NCI-H82 (cell line): ENCODE data around the gene SYT5.

Experiments
- DNase-seq: peaks from one replicate; lab custom pipeline; 2025; lab: John Stamatoyannopoulos, UW

Gene SYT5

DNA sequence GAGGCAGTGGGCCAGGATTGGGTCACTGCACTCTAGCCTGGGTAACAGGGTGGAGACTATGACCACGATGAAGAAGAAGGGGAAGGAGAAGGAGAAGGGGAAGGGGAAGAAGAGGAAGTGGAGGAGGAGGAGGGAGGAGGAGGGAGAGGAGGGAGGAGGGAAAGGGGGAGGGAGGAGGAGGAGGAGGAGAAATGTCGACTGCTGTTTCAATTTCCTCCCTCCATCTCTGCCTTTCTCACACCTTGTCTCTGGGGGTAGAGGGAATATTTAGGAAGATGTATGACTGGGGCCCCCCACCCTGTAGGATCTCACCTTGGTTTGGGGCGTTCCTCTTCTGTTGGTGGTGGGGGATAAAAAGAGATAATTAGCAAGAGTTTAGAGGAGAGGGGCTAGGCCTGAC is 34.9 kb downstream of the SYT5 start:
- DNase-seq: no peak

DNA sequence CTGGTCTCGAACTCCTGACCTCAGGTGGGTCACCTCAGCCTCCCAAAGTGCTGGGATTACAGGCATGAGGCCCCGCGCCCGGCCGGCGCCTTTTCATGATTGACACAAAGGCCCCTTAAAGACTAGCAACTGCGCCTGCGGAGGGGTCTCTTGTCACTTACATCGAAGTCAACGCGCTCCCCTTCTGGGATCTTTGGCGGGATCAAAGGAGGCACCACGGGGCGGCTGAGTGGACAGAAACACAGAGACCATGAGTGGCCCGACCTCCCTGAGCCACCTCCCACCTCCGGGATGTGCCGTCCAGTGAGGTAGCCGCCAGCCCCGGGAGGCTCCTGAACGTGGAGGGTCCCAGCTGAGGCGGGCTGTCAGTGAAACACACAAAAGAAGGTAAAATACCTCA is 38.4 kb downstream of the SYT5 start:
- peak; percentile 32 for DNase-seq

GRCh38 chr19:55137915-55138314 is 42.2 kb downstream of the SYT5 start:
- DNase-seq: no peak

GRCh38 chr19:55136399-55137102 is 43.5 kb downstream of the SYT5 start:
- no peak for DNase-seq

DNA sequence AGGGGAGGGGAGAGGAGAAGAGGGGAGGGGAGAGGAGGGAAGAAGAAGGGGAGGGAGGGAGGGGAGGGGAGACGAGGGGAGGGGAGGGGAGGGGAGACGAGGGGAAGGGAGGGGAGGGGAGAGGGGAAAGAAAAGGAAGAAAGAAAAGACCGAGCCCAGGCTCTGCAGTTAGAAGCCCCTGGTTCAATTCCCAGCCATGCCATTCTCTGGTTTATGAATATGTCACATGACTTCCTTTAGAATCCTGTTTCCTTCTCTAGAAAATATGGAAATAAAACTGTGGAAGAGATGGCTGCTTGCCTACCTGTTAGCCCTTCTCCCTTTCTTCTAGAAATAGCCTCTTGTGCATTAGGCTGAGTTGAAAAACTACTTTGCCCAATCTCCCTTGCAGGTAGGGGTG is 45.4 kb downstream of the SYT5 start:
- DNase-seq: no peak

DNA sequence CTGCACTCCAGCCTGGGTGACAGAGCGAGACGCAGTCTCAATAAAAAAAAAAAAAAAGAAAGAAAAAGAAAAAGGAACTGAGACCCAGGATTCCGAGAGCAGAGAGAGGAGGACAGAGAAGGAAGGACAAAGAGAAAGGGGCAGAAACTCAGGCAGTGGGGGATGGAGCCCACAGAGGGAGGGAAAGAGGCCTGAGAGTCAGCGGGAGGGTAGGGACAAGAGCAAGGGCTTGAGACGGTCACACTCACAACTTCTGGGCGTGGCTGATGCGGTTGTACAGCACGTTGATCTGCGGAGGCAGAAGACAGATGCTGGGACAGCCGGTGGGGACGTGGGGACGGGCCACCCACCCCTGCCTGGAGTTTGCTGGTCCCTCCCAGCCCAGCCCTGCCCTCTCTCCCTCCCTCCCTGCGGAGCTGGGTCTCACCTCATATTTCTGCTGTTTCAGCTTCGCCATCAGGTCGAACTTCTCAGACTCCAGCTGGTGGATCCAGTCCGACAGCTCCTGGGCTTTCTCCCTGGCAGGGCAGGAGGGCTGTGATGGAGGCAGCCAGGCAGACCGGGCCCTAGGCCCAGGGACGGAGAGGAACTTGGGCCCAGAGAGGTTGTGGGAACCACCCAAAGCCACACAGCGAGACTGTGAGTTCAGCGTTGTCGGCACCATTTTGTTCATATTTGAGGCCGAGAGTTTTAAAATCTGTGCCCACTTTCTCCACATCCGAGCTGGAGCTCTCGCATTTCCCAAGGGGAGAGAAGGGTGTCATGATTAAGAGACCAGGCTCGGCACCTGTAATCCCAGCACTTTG is 46.2 kb downstream of the SYT5 start:
- peak; percentile 77 for DNase-seq

DNA sequence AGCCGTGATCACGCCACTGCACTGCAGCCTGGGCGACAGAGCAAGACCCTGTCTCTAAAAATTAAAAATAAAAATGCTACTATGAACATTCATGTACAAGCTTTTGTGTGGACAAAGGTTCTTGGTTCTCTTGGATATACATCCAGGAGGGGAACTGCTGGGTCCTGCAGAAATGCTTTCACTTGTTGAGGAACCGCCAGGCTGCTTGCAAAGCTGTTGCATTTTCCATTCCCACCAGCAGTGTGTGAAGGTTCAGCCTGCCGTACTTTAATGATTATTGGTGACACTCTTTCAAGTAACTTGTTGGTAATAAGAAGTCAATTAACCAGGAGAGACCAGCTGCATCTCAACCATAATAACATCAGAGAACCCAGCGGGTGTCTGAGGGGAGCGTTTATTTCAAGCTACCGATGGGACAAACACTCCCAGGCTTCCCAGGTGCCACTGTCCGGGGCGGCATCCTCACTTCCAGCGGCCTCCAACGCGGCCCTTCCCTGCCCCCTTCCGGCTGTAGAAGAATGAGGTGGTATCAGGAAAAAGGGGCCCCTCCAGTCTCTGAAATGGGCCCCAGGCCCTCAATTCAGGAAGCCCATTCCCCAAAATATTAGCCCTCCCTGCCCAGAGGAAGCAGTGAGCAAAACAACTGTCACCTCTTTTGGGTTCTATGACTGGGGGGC is 47.5 kb downstream of the SYT5 start:
- no peak for DNase-seq

DNA sequence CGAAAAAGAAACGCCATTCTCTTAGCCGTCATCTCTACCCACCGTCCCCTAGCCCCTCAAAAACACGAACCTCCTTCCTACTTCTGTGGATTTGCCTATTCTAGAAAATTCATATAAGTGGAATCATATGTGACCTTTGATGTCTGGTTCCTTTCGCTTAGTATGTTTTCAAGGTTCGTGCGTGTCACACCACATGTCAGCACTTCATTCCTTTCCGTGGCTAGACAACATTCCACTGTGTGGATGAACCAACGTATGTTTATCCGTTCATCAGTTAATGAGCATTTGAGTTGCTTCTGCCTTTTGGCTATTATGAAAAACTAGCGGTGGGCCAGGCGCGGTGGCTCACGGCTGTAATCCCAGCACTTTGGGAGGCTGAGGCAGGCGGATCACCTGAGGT is 48.7 kb downstream of the SYT5 start:
- DNase-seq: no peak
